Fibroblast of skin of right biceps (primary cell): Measurements from ENCODE around the gene COX8A.
"Not testable (repeated sequence)": the region's sequence is repeated elsewhere in the genome, so short reads cannot be mapped to it uniquely, and the experiment has no call there.

Source experiments
- DNase-seq: peaks from one replicate; pipeline ENCODE4 v3.0.0-alpha.2; 2013

Gene COX8A, protein sequence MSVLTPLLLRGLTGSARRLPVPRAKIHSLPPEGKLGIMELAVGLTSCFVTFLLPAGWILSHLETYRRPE

DNA sequence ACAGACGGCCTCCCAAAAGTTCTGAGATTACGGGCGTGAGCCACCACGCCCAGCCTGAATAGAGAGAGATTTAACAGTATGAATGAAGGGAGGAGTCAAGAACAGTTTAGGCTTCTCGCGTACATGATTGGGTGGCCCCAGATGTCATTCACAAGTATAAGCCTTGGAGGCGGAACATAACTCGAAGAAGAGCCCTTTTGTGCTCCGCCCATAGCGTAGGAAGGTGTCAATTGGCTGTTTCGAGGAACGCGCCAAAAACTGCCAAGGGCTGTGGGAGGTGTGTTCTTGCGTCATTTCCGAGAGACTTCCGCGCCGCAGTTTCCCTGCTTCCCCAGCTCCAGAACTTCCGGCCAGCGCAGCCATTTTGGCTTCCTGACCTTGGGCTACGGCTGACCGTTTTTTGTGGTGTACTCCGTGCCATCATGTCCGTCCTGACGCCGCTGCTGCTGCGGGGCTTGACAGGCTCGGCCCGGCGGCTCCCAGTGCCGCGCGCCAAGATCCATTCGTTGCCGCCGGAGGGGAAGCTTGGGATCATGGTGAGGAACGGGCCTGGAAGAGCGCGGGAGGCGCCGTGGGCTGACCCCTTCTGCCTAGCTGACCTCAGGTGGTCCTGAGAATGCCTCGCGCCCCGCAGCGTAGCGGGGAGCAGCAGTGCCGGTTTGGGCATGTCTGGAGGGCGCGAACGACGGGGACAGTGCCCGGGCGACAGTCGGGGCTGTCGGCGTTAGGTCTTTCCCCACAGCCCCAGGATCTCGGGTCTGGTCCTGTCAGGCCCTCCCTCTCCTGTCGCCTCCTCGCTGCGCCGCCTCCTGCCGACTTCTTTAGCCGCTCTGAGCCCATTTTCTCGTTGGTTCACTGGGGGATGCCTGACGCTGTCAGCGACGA, at the start of gene COX8A:
TSS of gene COX8A (plus strand) at position 362 of the 885 bp plus-strand sequence. CDS start at position 423, 61 bp downstream.
- peak; percentile 100 for DNase-seq

DNA sequence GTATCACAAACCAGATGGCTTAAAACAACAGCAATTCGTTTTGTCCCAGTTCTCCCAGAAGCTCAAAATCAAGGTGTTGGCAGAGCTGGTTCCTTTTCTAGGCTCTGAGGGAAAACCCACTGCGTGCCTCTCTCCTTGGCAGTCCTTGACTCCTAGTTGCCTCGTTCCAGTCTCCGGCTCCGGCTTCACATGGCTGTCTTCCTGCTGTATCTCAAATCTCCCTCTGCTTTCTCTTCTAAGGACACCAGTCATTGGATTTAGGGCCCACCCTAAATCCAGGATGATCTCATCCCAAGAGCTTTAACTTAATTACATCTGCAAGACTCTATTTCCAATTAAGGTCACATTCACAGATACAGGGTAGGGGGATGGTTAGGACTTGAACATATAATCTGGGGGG, 44.8 kb upstream of the COX8A start:
- no peak for DNase-seq

DNA sequence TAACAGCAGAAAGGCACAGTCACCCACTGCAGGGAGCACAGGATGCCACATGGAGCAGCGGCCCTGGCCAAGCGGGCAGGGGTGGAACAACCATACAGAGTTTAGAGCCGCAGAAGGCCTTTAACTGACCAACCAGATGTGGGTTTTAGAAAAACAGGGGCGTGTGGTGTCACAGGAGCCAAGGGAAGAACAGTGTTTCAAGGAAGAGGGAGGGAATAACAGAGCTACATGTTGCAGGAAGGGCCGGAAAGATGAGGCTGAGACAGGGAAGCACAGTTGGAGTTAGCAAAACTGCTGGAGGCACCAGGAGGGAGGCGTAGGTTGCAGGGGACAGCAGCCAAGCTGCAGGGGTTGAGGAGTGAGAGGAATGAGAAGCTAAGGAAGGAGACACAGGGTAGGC, 43.4 kb upstream of the COX8A start:
- no peak for DNase-seq

DNA sequence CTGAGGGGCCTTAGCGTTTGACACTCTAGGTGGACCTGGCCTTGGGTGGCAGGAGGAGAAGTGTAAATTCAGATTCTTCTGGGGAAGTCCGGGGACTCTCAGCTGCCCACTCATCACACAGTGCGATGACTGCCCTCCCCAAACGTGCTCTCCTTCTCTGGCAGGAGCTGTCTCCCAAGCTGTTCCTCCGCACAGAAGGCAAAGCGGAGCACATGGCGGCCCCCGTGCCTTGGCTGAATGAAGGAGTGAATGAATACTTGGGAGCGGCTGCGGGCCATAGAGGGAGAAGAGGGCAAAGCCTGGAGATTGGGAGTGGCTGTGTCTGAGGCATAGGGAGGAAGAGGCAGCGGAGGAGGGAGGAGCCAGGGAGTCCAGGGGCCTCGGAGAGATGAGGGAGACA, 42.5 kb upstream of the COX8A start:
- no peak for DNase-seq

DNA sequence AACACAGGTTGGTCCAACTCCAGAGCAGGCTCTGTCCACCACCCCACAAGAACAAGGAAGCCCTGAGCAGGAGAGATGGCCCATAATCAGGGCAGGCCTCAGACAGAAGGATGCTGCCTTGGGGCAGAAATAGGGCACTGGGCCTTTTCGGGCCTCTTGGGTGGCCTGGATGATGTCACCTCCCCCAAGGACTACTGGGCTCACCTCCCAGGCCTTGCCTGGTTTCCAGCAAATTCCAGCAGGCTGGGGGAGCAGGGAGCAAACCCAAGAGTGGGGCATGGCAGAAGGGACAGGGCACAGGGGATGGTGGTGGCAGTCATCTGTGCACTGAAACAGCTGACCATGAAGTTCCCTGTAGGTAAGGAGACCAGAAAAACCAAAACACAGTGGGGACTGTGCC, 41.0 kb upstream of the COX8A start:
- no peak for DNase-seq

DNA sequence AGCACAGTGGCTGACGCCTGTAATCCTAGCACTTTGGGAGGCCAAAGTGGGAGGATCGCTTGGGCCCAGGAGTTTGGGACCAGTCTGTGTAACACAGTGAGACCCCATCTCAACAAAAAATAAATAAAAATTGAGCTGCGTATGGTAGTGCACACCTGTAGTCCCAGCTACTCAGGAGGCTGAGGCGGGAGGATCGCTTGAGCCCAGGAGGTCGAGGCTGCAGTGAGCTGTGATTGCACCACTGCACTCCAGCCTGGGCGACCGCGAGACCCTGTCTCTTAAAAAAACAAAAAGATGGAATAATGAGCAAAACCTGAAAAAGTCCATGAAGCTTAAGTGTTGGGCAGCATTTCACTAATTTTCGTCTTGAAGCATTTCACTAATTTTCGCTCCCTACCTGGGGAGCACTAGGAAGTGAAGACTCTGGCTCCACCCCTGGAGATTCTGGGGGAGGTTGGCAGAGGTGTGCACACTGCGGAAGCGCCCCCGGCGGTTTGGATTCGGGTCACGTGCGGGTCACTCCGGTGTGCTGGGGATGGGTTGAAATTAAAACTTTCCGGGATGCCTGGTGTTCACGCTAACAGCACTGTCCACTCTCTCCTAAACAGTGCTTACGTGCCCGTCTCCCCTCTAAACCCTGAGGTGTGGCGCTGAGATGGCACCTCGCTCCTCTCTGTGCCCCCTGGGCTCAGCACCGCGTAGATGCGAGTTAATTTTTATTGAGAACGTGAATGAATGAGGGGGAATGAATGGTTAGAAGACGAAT, 36.5 kb upstream of the COX8A start:
- DNase-seq: no peak

DNA sequence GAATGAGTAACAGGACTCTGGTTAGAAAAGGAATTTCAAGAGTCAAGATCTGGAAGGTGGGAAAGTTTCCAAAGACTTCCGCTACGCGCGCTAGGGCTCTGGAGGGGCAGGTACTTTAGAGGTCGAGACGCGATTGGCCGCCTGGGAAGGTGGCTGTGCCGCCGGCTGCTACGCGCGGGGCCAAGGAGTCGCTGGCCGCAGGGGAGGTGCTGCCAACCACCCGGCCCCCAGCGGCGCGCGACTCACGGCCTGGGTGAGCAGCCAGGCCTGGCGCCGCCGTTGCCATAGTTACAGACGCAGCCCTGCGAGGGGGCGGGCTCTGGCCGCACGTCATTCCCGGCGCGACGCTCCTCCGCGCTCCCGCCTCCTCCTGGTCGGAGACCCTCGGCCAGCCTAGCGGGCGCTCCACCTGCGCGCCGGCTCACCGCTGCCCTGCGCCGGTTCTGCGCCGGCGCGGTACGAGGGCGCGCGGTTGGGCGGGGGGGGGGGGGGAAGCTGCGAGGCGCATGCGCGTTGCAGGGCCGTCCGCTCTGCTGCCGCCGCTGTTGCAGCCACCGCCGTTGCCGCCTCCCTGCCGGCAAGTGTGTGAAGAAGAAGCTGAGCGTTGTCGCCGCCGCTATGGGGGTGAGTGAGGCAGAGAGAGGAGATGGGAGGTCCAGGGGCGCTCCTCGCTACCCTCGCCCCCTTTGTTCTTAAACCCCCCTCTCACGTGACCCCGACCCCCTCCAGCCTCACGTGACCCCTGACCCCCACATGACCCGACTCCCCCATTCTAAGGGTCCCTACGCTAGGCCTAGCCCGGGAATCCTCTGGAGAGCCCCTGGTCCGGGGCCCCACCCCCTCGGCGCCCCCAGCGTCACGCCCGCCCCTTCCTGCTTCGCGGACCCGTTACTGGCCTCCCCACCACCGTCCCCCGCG, 35.7 kb upstream of the COX8A start, which contains the start of gene NAA40:
TSS of gene NAA40 (plus strand) at position 524 of the 918 bp plus-strand sequence. CDS start at position 619, 95 bp downstream.
- DNase-seq: peak; percentile 96

DNA sequence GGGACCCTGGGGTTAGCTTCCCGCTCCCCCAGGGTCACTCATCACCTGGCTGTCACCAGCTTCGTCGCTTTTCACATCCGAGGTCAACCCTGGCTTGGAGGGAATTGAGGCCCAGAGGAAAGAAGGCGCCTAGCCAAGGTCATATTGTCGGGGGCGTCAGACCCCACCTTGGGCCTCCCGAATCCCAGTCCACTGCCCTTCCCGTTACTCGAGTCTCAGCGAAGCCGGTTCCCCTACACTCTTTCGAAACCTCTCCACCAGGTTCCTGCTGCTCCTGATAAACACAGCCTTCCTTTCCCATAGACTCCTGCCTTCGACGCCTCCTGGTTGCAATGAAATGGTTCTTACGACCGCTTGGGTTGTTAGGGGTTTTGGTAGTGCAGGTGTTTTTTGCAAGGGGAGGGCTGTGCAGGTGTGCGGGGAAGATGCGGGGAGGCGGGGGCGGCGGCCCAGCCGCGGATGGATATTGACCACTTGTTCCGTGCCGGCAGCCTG, 35.0 kb upstream of the COX8A start:
- DNase-seq: no peak

DNA sequence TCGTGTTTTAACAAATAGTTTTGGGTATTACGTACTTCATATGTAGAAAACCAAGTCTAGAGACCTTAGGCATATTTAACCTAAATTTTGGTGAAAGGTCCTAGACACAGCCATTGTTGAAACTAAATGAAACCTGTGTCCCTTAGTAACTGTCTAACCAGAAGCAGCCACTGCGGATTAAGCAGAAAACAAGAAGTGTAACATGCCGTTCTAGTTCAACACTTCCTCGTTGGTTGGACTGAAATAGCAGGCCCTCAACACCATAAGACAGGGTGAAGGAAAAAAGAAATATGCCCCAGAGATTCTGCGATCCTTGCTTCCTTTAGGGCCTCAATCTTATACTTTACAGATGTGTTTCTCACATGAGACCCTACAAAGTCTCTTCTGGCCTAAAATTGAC, 33.6 kb upstream of the COX8A start:
- no peak for DNase-seq

DNA sequence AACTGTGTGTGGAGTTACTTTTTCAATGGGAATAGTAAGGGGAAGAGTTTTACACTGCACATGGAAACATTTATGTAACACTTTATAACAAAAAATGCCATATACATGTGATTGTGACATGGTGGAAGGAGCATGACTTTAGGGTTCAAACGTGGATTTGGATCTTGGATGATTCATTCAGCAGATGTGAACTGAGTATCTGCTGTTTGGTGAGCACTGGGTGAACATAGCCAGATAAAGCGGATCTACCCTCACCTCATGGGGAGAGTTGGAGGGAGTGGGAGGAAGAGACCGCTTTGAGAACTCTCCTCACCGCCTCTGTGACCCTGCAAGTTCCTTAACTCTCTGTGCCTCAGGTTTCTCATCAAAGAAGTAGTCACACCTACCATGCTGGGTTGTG, 32.5 kb upstream of the COX8A start:
- no peak for DNase-seq

DNA sequence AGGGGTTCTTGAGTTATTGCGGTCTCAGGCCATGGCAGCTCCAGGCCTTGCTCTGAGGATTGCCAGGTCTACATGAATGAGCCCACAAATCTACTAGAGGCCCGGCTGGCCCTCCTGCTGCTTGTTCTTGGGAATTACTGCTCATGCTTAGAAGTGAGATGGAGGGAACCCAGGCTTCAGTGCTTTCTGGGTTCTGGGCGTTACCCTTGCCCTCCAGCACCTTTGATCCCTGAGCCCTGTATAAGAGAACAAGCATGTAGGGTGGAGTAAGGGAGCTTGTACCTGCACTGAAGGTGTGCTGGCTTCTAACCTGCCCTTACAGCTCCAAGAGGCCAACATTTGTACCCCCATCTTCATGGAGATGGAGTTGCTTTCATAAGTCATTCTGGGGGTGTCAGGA, 31.6 kb upstream of the COX8A start:
- no peak for DNase-seq

DNA sequence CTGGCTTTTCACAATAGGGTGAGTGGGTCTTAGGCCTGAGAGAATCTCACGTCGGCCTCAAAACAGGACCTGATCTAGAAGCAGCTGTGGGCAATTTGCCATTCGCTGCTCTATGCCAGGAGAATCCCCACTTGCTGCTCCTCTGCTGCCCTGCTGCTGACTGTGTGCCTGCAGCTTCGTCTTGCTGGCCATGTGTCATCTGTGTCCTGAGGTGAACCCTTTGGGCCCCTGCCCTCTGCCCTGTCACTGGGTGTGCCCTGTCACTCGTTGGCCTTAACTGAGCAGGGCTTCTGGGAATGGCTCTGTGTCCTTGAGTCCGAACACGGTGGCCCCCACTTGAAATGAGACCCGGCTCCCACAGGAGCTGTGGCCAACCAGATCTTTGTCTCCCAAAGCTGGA, 29.4 kb upstream of the COX8A start:
- no peak for DNase-seq

DNA sequence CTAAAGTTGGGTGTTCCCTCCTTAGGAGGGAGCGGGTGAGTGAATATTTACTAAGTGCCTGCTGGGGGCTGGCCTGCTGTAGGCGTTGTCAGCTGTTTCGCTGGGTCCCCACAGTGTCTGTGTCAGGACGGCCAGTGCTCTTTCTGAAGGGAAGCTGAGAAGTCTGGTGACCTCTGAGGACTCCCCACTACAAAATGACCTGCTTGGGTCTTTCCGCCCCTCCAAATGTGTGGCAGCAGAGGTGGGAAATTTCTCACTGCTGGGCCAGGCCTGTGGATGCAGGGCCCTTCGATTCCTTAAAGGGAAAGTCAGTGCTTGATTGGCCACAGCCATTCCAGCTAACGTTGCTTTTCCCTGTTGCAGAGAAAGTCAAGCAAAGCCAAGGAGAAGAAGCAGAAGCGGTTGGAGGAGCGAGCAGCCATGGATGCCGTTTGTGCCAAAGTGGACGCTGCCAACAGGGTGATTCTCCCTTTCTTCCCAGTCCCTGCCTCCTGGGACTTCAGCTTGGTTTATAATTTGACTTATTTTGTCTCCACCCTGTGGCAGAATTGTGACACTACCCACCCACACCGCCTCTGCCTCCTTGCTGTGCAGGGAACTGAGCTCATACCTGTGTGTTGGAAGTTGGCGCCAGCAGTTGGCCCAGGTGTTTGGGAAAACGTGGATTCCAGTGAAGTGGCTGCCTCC, 28.8 kb upstream of the COX8A start:
- peak; percentile 74 for DNase-seq

DNA sequence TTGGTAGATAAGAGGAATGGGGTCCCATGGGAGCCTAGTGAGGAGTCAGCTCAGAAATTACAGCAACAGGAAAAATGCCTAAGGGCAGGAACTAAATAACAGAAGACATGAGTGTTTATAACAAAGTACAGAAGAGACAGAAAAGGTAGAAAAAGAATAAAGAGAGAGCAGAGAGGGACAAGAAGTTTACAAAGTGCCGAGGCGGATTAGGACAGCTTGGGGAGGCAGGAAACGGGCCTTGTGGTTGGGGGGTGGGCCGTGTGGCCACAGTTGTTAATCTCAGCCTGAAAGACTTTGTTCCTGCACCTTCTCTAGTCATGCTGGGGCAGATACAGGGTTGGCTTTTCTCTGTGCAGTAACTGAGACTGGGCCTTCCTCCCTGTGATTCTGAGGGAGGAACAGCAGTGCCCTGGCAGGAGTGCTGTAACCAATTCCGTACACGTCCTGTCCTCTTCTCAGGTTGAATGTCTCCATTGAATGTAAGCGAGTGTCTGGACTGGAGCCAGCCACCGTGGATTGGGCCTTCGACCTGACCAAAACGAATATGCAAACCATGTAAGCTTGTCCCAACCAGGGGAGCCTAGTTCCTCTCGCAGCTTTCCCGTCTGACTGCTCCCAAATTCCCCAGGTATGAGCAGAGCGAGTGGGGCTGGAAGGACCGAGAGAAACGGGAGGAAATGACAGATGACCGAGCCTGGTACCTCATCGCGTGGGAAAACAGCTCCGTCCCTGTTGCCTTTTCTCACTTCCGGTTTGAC, 22.5 kb upstream of the COX8A start:
- no peak for DNase-seq

DNA sequence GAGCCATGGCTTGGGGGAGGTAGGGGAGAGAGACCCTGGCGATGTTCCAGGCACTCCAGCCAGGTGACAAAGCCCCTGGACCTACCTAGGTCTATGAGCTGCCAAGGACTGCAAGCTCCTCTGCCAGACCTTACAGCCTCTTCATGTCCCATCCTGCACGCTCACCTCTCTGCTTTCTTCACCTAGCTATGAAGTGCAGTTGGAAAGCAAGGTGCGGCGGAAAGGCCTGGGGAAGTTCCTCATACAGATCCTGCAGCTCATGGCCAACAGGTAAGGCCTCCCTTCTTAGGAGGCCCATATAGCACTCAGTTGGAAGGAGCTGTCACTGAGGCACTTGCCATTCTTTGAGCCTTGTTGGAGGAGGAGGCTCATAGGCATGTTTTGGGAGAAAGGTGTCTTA, 21.9 kb upstream of the COX8A start:
- DNase-seq: no peak

DNA sequence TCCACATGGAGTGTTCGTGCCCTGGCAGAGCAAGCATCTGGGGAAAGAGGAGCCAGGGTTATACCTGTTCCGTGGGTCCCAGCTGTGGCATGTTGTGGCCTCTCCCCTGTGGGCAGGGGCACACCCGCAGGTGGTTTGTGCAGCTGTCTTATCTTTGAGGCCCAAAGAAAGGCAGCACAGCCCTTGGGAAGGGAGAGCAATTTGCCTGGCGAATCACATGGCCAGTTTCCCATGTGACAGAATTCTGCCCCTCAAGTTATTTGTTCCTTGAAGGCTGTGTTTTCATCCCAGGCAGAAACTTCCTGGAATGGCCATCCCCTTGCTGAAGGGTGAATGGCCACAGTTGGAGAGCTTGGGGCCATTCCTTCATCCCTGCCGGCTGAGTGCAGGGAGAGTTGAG, 16.4 kb upstream of the COX8A start:
- DNase-seq: no peak

DNA sequence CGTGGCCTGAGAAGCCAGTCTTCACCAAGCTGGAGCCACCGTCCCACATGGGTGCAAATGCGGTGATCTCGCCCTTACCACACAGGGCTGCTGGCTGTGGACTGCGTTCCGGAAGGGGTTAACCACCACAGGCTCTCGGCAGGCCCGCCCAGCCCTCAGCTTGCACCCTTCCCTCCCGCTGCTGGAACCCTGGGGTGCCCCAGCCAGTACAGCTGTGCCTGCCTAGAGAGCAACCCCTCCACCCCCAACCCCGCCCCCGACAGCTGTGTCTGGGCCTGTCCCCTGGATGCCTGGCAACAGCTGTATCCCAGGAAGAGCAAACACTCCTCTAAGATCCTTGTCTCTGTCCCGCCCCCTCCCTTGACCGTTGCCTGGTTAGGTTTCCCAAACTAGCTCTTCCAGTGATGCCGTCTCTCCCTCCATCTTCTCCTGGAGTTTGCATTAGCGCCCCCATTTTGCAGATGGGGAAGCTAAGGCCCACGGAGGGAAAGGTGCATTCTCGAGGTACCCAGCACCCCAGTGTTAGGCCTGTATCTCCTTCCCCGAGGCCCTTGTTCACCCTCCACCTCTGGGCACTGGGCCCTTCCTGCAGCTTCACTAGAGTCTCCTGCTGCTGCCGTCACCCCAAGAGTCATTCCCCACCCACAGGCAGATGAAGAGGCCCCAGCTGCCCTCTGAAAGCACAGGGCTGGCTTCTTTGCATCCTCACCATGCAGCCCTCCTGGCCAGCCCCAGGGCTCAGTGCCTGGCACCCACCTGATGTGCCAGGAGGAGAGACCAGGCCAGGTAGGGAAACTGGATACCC, 12.6 kb upstream of the COX8A start:
- DNase-seq: peak; percentile 25

DNA sequence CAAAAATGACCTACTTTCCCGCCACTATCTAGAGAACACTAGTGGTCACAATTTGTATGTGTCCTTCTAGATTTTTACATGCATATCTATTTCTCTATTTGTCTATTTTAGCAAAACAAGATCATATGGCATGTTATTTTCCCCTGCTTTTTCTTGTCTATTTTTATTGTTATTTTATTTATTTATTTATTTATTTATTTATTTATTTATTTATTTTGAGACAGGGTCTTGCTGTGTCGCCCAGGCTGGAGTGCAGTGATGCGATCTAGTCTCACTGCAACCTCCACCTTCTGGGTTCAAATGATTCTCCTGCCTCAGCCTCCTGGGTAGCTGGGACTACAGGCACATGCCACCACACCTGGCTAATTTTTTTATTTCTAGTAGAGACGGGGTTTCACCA, 10.5 kb upstream of the COX8A start:
- not testable (repeated sequence) for DNase-seq

DNA sequence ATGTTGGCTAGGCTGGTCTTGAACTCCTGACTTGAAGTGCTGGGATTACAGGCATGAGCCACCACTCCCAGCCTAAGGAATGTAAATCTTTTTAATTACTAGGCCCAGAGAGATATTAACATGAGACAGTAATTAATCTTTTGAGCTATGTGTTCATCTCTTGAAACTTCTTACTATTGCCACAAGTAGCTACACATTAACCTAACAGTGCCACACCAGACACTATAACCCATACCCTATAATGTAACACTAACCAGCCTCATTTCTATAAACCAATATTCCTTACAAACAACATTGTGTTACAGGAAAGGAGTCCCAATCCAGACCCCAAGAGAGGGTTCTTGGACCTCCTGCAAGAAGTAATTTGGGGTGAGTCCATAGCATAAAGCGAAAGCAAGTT, 8.0 kb upstream of the COX8A start:
- no peak for DNase-seq

DNA sequence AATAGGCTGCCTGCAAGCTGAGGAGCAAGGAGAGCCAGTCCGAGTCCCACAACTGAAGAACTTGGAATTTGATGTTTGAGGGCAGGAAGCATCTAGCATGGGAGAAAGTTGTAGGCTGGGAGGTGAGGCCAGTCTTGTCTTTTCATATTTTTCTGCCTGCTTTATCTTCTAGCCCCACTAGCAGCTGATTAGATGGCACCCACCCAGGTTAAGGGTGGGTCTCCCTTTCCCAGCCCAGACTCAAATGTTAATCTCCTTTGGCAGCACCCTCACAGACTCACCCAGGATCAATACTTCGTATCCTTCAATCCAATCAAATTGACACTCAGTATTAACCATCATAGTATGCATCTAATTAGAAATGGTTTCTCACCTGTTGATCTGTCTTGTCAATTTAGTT, 5.0 kb upstream of the COX8A start:
- no peak for DNase-seq
